ENCODE data around the gene ENG. TPM values are rescaled to one million over a fixed set of nuclear protein-coding genes. Genes with fewer than 3 reads are reported as not detected.

ENG gene
- 16.4 and 16.6 TPM in 2 replicates for total RNA-seq (2014; rRNA removed; shearing (Covaris generic))

GRCh38 chr9:127854184-127854806, at the start of gene ENG:
ENG (minus strand) TSS chr9:127854658; CDS start chr9:127854355, 303 bp downstream.
- Histone ChIP-seq H3K4me1 (peaks cover 26% of the 10 kb centered on the region), H3K9me3 (replicated peaks) (no peaks in the 10 kb centered on the region; the same call in 1 of the 2 replicates)
- DNase-seq: peak; percentile 86 to 88

DNA sequence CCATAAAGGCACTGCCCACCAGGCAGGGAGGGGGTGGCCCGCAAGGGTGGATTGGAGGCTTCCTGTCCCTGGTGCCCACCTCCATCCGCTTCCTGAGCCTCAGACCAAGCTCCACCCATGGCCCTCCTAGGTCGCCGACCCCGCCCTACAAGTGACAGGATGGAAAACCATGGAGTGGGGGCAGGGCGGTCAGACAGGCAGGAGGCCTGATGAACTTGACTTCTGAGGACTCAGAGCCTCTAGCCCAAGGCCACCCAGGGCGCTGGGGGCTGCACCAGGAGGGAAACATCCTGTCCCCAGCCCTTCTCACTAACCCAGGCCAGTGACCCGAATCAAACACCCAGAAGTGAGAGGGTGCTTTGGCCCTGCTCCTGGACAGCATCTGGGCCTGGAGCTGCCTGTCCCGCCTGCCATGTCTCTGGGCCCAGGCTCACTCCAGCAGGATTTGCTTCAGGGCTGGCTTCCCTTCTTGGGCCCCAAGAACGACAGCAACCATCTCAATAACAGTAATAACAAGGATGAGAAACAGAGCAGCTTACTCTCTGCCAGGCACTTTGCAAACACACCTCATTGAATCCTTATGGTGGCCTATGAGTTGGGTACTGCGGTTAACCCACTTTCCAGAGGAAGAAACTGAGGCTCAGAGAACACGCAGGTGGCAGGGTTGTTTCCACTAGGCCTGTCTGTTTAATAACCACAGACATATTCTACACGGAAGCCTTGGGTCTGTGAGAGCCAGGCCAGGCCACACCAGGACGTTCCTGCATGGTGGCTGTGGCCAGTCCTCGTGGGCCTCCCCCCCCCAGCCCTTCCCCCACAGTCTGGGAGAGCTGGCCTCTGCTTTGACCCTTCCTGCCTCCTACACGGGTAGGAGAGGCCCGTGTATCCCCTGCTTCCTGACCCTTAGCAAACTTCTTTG, 49.4 kb upstream of the ENG start:
- H3K36me3 ChIP-seq: no peaks in the 10 kb centered on the region
- DNase-seq: peak; percentile 73 to 80
- H3K4me1 ChIP-seq: peaks cover 28% of the 10 kb centered on the region
- no peaks in the 10 kb centered on the region for H3K27me3 ChIP-seq
- no peak overlapping the region for H3K4me3 ChIP-seq
- no peak overlapping the region for H3K27ac ChIP-seq
- H3K9me3 ChIP-seq (replicated peaks): no peaks in the 10 kb centered on the region

More at GRCh38 chr9:127854184-127854806, at the start of gene ENG:
- H3K27ac ChIP-seq: peak within 1 kb of the TSS; percentile 45
- peak within 1 kb of the TSS; percentile 67 for H3K4me3 ChIP-seq
- H3K27me3 ChIP-seq: no peaks in the 10 kb centered on the region
- H3K36me3 ChIP-seq: peaks cover 3% of the 10 kb centered on the region; the same call in 1 of the 2 replicates

GRCh38 chr9:127899128-127899943, 44.9 kb upstream of the ENG start, which contains the start of gene ST6GALNAC6:
ST6GALNAC6 (minus strand) TSS chr9:127899603; CDS start chr9:127897981, 1,622 bp downstream.
- Histone ChIP-seq H3K4me1 (peaks cover 28% of the 10 kb centered on the region), H3K4me3 (peak within 1 kb of the TSS; percentile 100), H3K9me3 (replicated peaks) (0 out of 2 replicates have a peak, but pooled peaks cover 4% of the 10 kb centered on the region), H3K27ac (peak within 1 kb of the TSS; percentile 83), H3K27me3 (no peaks in the 10 kb centered on the region), H3K36me3 (peaks cover 27% of the 10 kb centered on the region)
- peak; percentile 76 to 87 for DNase-seq

GRCh38 chr9:127898433-127899127, 44.1 kb upstream of the ENG start:
- Histone ChIP-seq H3K27me3 (no peaks in the 10 kb centered on the region), H3K4me3 (peak overlapping the region; percentile 100), H3K27ac (peak overlapping the region; percentile 83), H3K36me3 (peaks cover 35% of the 10 kb centered on the region), H3K4me1 (peaks cover 25% of the 10 kb centered on the region), H3K9me3 (replicated peaks) (0 out of 2 replicates have a peak, but pooled peaks cover 4% of the 10 kb centered on the region)
- DNase-seq: peak; percentile 70 to 77

- H3K4me1 ChIP-seq: peaks cover 19% of the 10 kb centered on the region
- no peak overlapping the region; the same call in 1 of the 2 replicates for H3K27ac ChIP-seq
- H3K9me3 ChIP-seq (replicated peaks): 0 out of 2 replicates have a peak, but pooled peaks cover 4% of the 10 kb centered on the region
- no peak overlapping the region for H3K4me3 ChIP-seq
- DNase-seq: peak; percentile 92 to 94
- H3K27me3 ChIP-seq: no peaks in the 10 kb centered on the region
- peaks cover 48% of the 10 kb centered on the region for H3K36me3 ChIP-seq
These were observed 42.8 kb upstream of the ENG start for GRCh38 chr9:127897193-127897692.

- H3K4me1 ChIP-seq: peaks cover 19% of the 10 kb centered on the region
- H3K27ac ChIP-seq: no peak overlapping the region
- no peak overlapping the region for H3K4me3 ChIP-seq
- DNase-seq: no peak
- H3K36me3 ChIP-seq: peaks cover 50% of the 10 kb centered on the region
- 0 out of 2 replicates have a peak, but pooled peaks cover 4% of the 10 kb centered on the region for H3K9me3 ChIP-seq (replicated peaks)
- H3K27me3 ChIP-seq: no peaks in the 10 kb centered on the region
These were observed 42.1 kb upstream of the ENG start for GRCh38 chr9:127896395-127897192.

DNA sequence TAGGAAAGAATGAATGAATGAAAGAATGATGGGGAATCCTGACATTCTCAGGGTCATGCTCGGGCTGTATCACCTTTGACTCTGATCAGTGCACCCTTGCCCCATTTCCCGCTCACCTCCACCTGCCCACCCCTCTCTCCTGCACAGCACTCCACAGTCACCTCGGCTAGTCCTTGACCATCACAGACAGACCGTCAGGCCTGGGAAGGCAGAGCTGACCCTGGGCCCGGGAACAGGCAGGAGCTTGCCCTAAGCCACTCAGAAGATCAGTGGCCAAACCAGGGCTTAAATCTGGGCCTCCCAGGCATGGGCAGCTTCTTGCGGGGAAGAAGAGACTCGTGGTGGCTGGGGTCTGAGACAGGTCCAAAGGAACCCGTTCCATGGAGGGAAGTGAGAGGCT, 41.4 kb upstream of the ENG start:
- DNase-seq: no peak
- Histone ChIP-seq H3K27ac (no peak overlapping the region), H3K36me3 (peaks cover 53% of the 10 kb centered on the region), H3K9me3 (replicated peaks) (0 out of 2 replicates have a peak, but pooled peaks cover 4% of the 10 kb centered on the region), H3K4me1 (peaks cover 16% of the 10 kb centered on the region), H3K27me3 (no peaks in the 10 kb centered on the region), H3K4me3 (no peak overlapping the region)

DNA sequence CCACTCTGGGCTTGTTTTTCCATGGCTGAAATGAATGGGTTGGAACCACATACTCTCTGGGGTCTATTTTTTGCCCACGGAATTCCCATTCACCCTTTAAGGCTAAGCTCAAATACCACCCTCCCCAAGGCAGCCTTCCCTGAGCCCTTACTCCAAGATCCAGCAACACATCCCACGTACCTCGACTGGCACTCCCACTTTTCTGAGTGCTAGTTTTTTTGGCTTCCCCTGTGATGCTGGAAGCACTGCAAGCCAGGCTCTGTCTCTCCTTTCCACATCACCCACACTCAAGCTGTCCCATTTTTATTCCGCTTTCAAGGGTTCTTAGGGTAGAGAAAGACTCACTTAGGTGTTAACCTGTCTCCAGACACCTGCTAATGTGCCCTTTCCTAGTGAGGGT, 38.9 kb upstream of the ENG start:
- peaks cover 10% of the 10 kb centered on the region for H3K4me1 ChIP-seq
- H3K27ac ChIP-seq: no peak overlapping the region
- H3K36me3 ChIP-seq: peaks cover 58% of the 10 kb centered on the region
- no peak for DNase-seq
- 0 out of 2 replicates have a peak, but pooled peaks cover 4% of the 10 kb centered on the region for H3K9me3 ChIP-seq (replicated peaks)
- no peak overlapping the region for H3K4me3 ChIP-seq
- H3K27me3 ChIP-seq: no peaks in the 10 kb centered on the region

DNA sequence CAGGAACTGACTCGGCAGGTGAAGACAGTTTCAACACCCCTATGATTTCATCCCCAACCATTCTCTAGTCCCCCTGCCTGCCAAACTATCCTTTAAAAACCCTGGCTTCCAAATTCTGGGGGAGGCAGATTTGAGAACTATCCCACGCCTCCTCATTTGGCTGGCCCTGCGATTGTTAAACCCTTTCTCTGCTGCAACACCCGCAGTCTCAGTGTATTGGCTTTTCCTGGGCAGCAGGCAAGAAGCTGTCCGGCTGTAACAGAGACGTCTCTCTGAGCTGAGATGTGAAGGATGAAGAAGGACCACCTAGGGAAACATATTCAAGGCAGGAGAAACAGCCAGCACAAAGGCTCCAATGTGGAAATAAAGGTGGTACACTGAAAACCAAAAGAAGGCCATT, 38.4 kb upstream of the ENG start:
- no peak for DNase-seq
- H3K4me3 ChIP-seq: no peak overlapping the region
- H3K27ac ChIP-seq: no peak overlapping the region
- no peaks in the 10 kb centered on the region for H3K27me3 ChIP-seq
- H3K4me1 ChIP-seq: peaks cover 7% of the 10 kb centered on the region
- peaks cover 58% of the 10 kb centered on the region for H3K36me3 ChIP-seq
- 0 out of 2 replicates have a peak, but pooled peaks cover 4% of the 10 kb centered on the region for H3K9me3 ChIP-seq (replicated peaks)

DNA sequence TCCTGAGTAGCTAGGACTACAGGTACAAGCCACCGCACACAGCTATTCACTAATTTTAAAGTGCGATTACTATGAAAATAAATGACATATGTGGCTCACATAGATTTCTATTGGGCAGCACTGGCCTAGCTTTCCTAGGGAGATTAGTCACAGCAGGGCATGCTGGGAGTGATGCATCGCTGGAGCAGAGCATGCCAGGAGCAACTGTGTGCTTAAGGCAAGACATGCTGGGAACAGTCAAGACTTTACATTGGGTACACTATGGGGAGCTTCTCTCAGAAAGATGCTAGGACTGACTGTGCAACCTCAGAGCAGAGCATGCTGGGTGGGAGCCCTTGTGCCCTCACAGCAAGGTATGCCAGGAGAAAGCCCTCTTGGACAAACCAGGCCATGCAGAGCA, 35.6 kb upstream of the ENG start:
- Histone ChIP-seq H3K36me3 (peaks cover 51% of the 10 kb centered on the region), H3K9me3 (replicated peaks) (0 out of 2 replicates have a peak, but pooled peaks cover 4% of the 10 kb centered on the region), H3K27me3 (no peaks in the 10 kb centered on the region), H3K4me3 (no peak overlapping the region), H3K27ac (no peak overlapping the region), H3K4me1 (peaks cover 1% of the 10 kb centered on the region; the same call in 1 of the 2 replicates)
- DNase-seq: no peak

GRCh38 chr9:127887792-127888191, 33.3 kb upstream of the ENG start:
- Histone ChIP-seq H3K36me3 (peaks cover 28% of the 10 kb centered on the region), H3K4me3 (no peak overlapping the region)

DNA sequence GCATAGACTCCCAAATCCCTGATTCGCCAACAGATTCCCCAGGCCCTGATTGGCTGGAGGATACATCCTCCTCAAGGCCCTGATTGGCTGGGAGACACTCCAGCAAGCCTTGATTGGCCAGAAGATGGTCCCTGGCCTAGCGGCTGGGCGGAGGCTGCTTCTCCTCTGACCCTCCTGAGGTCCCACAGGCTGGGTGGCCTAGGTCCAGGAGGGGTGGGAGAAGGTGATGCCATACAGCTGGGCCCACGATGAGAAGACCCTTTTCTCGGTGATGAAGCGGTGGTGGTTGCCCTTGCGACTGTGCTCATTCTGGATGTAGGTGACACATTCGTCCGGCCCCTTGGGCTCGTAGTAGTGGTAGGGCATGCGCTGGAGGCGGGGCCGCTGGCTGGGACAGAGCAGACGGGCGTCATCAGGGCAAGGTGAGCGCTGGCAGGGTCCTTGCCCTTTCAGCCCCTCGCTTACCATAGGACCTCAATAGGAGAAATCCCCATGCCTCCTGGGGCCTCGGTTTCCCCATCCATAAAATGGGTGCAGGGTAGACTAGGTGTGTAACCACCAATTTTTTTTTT, 32.0 kb upstream of the ENG start:
- H3K9me3 ChIP-seq (replicated peaks): no peaks in the 10 kb centered on the region
- H3K27ac ChIP-seq: no peak overlapping the region
- DNase-seq: peak; percentile 50 to 58
- peaks cover 15% of the 10 kb centered on the region; the same call in 1 of the 2 replicates for H3K4me1 ChIP-seq
- H3K36me3 ChIP-seq: peaks cover 21% of the 10 kb centered on the region
- H3K27me3 ChIP-seq: no peaks in the 10 kb centered on the region
- H3K4me3 ChIP-seq: no peak overlapping the region

More at GRCh38 chr9:127887792-127888191, 33.3 kb upstream of the ENG start:
- Histone ChIP-seq H3K27me3 (no peaks in the 10 kb centered on the region), H3K27ac (no peak overlapping the region), H3K4me1 (peaks cover 12% of the 10 kb centered on the region; the same call in 1 of the 2 replicates), H3K9me3 (replicated peaks) (no peaks in the 10 kb centered on the region)
- no peak for DNase-seq

Measured in SJCRH30 (cell line).